Measurements from ENCODE around the gene UIMC1. TPM values are rescaled to one million over a fixed set of nuclear protein-coding genes. Genes with fewer than 3 reads are reported as not detected.

UIMC1 gene
- polyA plus RNA-seq, 3 donors, result 14.8 to 35.6 (median 19.1) TPM

- no peak overlapping the region for H3K27ac Mint-ChIP-seq
- H3K36me3 ChIP-seq (replicated peaks in 1 of 2; ENCODE audit: control insufficient read depth in 1 of 2, insufficient read depth in 2 of 2, low read length in 2 of 2), result peaks cover 84 to 99% of the 10 kb centered on the region in 2 donors
Measured at GRCh38 chr5:176941951-176942350, 64.6 kb downstream of the UIMC1 start.

GRCh38 chr5:176938472-176938871, 68.1 kb downstream of the UIMC1 start:
- Histone ChIP-seq H3K9me3 (replicated peaks in 1 of 2; ENCODE audit: control insufficient read depth in 1 of 2, insufficient read depth in 1 of 2, low read length in 2 of 2) (no peaks in the 10 kb centered on the region), H3K27me3 (ENCODE audit: control insufficient read depth in 2 of 2, insufficient read depth in 2 of 2, low read length in 2 of 2) (no peaks in the 10 kb centered on the region), H3K4me1 (ENCODE audit: control insufficient read depth in 1 of 2, insufficient read depth in 2 of 2, low read length in 2 of 2) (no peaks in the 10 kb centered on the region), H4K20me1 (ENCODE audit: insufficient read depth, low read length) (peaks cover 23% of the 10 kb centered on the region), H3K36me3 (replicated peaks in 1 of 2; ENCODE audit: control insufficient read depth in 1 of 2, insufficient read depth in 2 of 2, low read length in 2 of 2) (peaks cover 85 to 99% of the 10 kb centered on the region in 2 donors), H3K4me2 (replicated peaks; ENCODE audit: extremely low read depth, low read length, poor library complexity, severe bottlenecking) (no peak overlapping the region), H3K9ac (ENCODE audit: insufficient read depth, low read length, poor library complexity, severe bottlenecking) (no peak overlapping the region), H3K4me3 (replicated peaks in 1 of 3; ENCODE audit: low read depth in 2 of 3, low read length in 3 of 3) (no peak overlapping the region), H3K27ac (ENCODE audit: low read depth in 1 of 2, low read length in 2 of 2) (no peak overlapping the region), H2AFZ (ENCODE audit: insufficient read depth, low read depth, low read length, poor library complexity, severe bottlenecking) (no peak overlapping the region), H3K79me2 (ENCODE audit: insufficient read depth, low read length) (no peaks in the 10 kb centered on the region)
- no CpG with 5 or more reads among the region's 1 CpG for WGBS (ENCODE audit: insufficient coverage)
- peak overlapping the region in 1 of 7 donors; percentile 34 for H3K27ac Mint-ChIP-seq
- H3K9me3 Mint-ChIP-seq, result no peaks in the 10 kb centered on the region
- no peak for DNase-seq
- no peak for TF ChIP-seq CTCF (IDR thresholded peaks at IDR 0.05)
- H3K36me3 Mint-ChIP-seq, result peaks cover 64 to 81% of the 10 kb centered on the region in 2 donors
- H3K4me1 Mint-ChIP-seq, result no peaks in the 10 kb centered on the region
- intact Hi-C loops (cut with micrococcal nuclease), result no loop called here
- peaks cover 0 to 1% (median 0%) of the 10 kb centered on the region in 3 donors for H3K27me3 Mint-ChIP-seq (ENCODE audit: low read depth in 3 of 3)
- no peak overlapping the region for H3K4me3 Mint-ChIP-seq

More at GRCh38 chr5:176941951-176942350, 64.6 kb downstream of the UIMC1 start:
- H3K9me3 ChIP-seq (replicated peaks in 1 of 2; ENCODE audit: control insufficient read depth in 1 of 2, insufficient read depth in 1 of 2, low read length in 2 of 2), result no peaks in the 10 kb centered on the region
- Mint-ChIP-seq H3K27me3 (ENCODE audit: low read depth in 3 of 3) (no peaks in the 10 kb centered on the region), H3K36me3 (peaks cover 73 to 90% of the 10 kb centered on the region in 2 donors), H3K4me1 (no peaks in the 10 kb centered on the region), H3K9me3 (no peaks in the 10 kb centered on the region), H3K4me3 (no peak overlapping the region)
- no peak for TF ChIP-seq CTCF (IDR thresholded peaks at IDR 0.05)
- H3K27me3 ChIP-seq (ENCODE audit: control insufficient read depth in 2 of 2, insufficient read depth in 2 of 2, low read length in 2 of 2), result no peaks in the 10 kb centered on the region
- DNase-seq, result no peak
- no peak overlapping the region for H3K4me2 ChIP-seq (replicated peaks; ENCODE audit: extremely low read depth, low read length, poor library complexity, severe bottlenecking)
- intact Hi-C loops (cut with micrococcal nuclease), result no loop called here
- H2AFZ ChIP-seq (ENCODE audit: insufficient read depth, low read depth, low read length, poor library complexity, severe bottlenecking), result no peak overlapping the region
- peaks cover 29% of the 10 kb centered on the region for H4K20me1 ChIP-seq (ENCODE audit: insufficient read depth, low read length)
- H3K4me1 ChIP-seq (ENCODE audit: control insufficient read depth in 1 of 2, insufficient read depth in 2 of 2, low read length in 2 of 2), result no peaks in the 10 kb centered on the region
- no peaks in the 10 kb centered on the region for H3K79me2 ChIP-seq (ENCODE audit: insufficient read depth, low read length)
- no peak overlapping the region for H3K4me3 ChIP-seq (replicated peaks in 1 of 3; ENCODE audit: low read depth in 2 of 3, low read length in 3 of 3)
- WGBS (ENCODE audit: insufficient coverage), result no CpG with 5 or more reads among the region's 9 CpGs
- H3K27ac ChIP-seq (ENCODE audit: low read depth in 1 of 2, low read length in 2 of 2), result no peak overlapping the region
- H3K9ac ChIP-seq (ENCODE audit: insufficient read depth, low read length, poor library complexity, severe bottlenecking), result no peak overlapping the region

All from CD14-positive monocyte (primary cell).